Pancreas (tissue), 10 donors: Measurements from ENCODE around the gene RARB. TPM values are rescaled to one million over a fixed set of nuclear protein-coding genes. Genes with fewer than 3 reads are reported as not detected.

Experiments
- ATAC-seq, 4 donors: fragments of 200-7000 bp; cut with Tn5 transposase; one replicate each; pipeline versions ENCODE4 v1.8.0 to v1.9.1; 2020; ENCODE audit warnings: mild to moderate bottlenecking in 4 of 4, moderate library complexity in 4 of 4
- DNase-seq, 6 donors: peaks; one replicate each; pipeline ENCODE4 v3.0.0-alpha.2; 2020
- FAIRE-seq: peaks from 2 replicates; lab custom pipeline; 2012; peaks lifted over from hg19 to GRCh38; lab: Jason Lieb, UNC
- H3K27ac ChIP-seq, 4 donors: fragments of 200-600 bp; sonication (generic); 1 replicate in 3 of 4; 2 replicates in 1 of 4; pipeline versions ENCODE4 v1.5.0 to v1.8.0; 2020
- H3K27me3 ChIP-seq, 4 donors: fragments of 200-600 bp; one replicate each; pipeline ENCODE4 v1.8.0; 2021
- H3K36me3 ChIP-seq, 3 donors: fragments of 200-600 bp; sonication (generic) in 1 of 3; one replicate each; pipeline versions ENCODE4 v1.5.0 to v1.8.0; 2020 to 2021
- H3K4me1 ChIP-seq, 3 donors: fragments of 200-600 bp; one replicate each; pipeline ENCODE4 v1.8.0; 2021
- H3K4me3 ChIP-seq, 4 donors: fragments of 200-600 bp; sonication (generic) in 2 of 4; one replicate each; pipeline versions ENCODE4 v1.5.0 to v1.8.0; 2020 to 2021
- H3K9me3 ChIP-seq, 4 donors: fragments of 200-600 bp; one replicate each; pipeline ENCODE4 v1.8.0; 2021
- WGBS, 2 donors: extraction: QIAGEN DNeasy Blood & Tissue Kit; methylation state at CpG; one replicate each; pipeline ENCODE4 v1.1.7; 2013; 5-methylcytosine and 5-hydroxymethylcytosine counted together
- intact Hi-C, 3 donors: fragments of 100-400 bp; cut with DNase I; formaldehyde crosslinking; loops; one replicate each; pipeline versions ENCODE4 v1.11.1 to v1.14.2; 2022
- polyA plus RNA-seq, 2 donors: library from polyadenylated mRNA; stranded (reverse); fragments of 200-250 nt; gene quantifications; one replicate each; pipeline ENCODE4 v1.2.3, GENCODE V29; 2013
- total RNA-seq, 6 donors: library from RNA; stranded (reverse); fragmentation: NEBNext Ultra II Directional in 4 of 6; extraction: Animal tissue kit (Norgen Biotek cat#: 25700) in 4 of 6; gene quantifications; one replicate each; pipeline versions ENCODE4 v1.2.1 to v1.2.4, GENCODE V29; 2021 to 2023
- TF ChIP-seq, protein P1 (sequence below), 4 donors: fragments of 200-600 bp; sonication (generic) in 3 of 4; IDR thresholded peaks; one replicate each; pipeline versions ENCODE4 v1.5.0 to v1.8.0; 2021; ENCODE audit warnings: antibody characterized with exemption in 4 of 4
- donor health status: healthy with polysubstance abuse.
- donor health status: DM: no; HTN: no; CAD: no; lungs with moderate emphysema.
- donor health status: DM: no; HTN: no; CAD: no.
- donor health status: control.
- donor health status: control.
- donor health status: Bipolar disorder and iron deficiency.
- donor health status: DM: yes; HTN: yes; CAD: no.
- donor health status: DM: no; HTN: no; CAD: no.
- donor health status: DM: no; HTN: no; CAD: no.
- donor health status: DM: yes; HTN: yes; CAD: no.

RARB gene
- total and polyA plus RNA-seq, 8 donors = 0.49 to 3.3 (median 0.75) TPM

DNA sequence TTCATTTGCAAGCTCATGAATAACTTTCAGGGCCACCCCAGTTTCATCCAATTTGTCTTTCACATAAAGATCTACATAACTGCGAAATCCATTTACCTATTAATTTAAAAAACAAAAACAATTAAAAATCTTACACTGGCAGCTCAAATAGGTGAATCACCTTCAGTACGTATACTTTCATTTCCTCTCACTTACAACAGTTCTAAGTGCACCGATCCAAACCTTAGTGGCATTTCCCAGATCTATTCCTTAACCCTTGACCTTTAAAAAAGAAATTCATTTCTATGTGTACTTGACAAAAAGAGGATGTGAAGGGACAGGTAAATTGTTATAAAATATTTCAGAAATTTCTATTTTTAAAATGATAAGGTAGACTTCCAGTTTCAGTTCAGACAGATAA is 205.9 kb downstream of the RARB start:
- H3K36me3 ChIP-seq = peaks cover 0 to 25% (median 20%) of the 10 kb centered on the region in 3 donors
- TF ChIP-seq, protein P1, sequence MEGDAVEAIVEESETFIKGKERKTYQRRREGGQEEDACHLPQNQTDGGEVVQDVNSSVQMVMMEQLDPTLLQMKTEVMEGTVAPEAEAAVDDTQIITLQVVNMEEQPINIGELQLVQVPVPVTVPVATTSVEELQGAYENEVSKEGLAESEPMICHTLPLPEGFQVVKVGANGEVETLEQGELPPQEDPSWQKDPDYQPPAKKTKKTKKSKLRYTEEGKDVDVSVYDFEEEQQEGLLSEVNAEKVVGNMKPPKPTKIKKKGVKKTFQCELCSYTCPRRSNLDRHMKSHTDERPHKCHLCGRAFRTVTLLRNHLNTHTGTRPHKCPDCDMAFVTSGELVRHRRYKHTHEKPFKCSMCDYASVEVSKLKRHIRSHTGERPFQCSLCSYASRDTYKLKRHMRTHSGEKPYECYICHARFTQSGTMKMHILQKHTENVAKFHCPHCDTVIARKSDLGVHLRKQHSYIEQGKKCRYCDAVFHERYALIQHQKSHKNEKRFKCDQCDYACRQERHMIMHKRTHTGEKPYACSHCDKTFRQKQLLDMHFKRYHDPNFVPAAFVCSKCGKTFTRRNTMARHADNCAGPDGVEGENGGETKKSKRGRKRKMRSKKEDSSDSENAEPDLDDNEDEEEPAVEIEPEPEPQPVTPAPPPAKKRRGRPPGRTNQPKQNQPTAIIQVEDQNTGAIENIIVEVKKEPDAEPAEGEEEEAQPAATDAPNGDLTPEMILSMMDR (IDR thresholded peaks at IDR 0.05) = no peak
- no peak overlapping the region for H3K27ac ChIP-seq
- FAIRE-seq = no peak
- no peaks in the 10 kb centered on the region for H3K9me3 ChIP-seq
- H3K4me1 ChIP-seq = no peaks in the 10 kb centered on the region
- no peak for DNase-seq
- intact Hi-C loops = no loop called here
- H3K4me3 ChIP-seq = no peak overlapping the region
- H3K27me3 ChIP-seq = no peaks in the 10 kb centered on the region
- WGBS, 2 donors = 92 to 93% methylated on average over 3 of the region's 3 CpGs
- ATAC-seq = no peak

DNA sequence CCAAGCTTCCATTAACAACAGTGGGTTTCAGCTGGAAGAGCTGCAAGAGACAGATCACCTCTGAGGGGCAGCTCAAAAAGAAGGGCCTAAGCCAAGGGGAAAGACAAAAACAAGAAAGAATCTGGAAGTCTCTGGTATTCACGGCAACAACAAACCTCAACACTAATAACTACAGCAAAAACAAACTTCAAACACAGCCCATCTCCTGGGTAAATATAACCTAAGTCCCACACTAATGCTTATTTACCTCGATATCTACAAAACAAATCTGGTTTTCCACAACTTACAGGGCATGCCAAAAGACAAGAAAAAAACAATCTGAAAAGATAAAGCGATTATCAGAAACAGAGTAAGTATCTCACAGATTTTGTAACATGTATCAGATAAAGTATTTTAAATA is 207.0 kb downstream of the RARB start:
- intact Hi-C loops = no loop called here
- Histone ChIP-seq H3K27me3 (no peaks in the 10 kb centered on the region), H3K36me3 (peaks cover 0 to 22% (median 14%) of the 10 kb centered on the region in 3 donors), H3K4me1 (no peaks in the 10 kb centered on the region), H3K4me3 (no peak overlapping the region), H3K27ac (no peak overlapping the region), H3K9me3 (no peaks in the 10 kb centered on the region)
- DNase-seq (no peak), FAIRE-seq (no peak), ATAC-seq (no peak)
- TF ChIP-seq, protein P1 (IDR thresholded peaks at IDR 0.05) = no peak
- 50 to 51% methylated on average over 3 of the region's 3 CpGs for WGBS, 2 donors

Other genes with a start within 250 kb of the RARB start
- gene TOP2B, start 236.6 kb downstream of the RARB start, total RNA-seq = 10 to 100 TPM; 28.9 to 67.7 (median 40.2) TPM
- gene TOP2B, start 236.6 kb downstream of the RARB start, polyA plus RNA-seq = 10 to 100 TPM; 17.7 to 48.6 TPM